IMR-90 (cell line): ENCODE measurements around the gene JAKMIP3. TPM values are rescaled to one million over a fixed set of nuclear protein-coding genes. Genes with fewer than 3 reads are reported as not detected.

Experiments used
- ATAC-seq: fragments of 200-7000 bp; cut with Tn5 transposase; 2 replicates; pipeline ENCODE4 v1.9.1; 2020; ENCODE audit warnings: low read depth, mild to moderate bottlenecking, moderate library complexity
- BruUV-seq: library from RNA; stranded (reverse); fragments of 400-500 nt; replicated peaks from 2 replicates; lab custom pipeline; 2021; lab: Mats Ljungman, UMichigan
- CTCF ChIA-PET: fragments of 300-600 bp; formaldehyde crosslinking; extraction: SDS; loops from one replicate; lab custom pipeline; 2021; ENCODE audit warnings: antibody characterized with exemption; lab: Yijun Ruan, JAX
- POLR2A ChIA-PET: fragments of 300-600 bp; sonication (Branson Sonifier 250); formaldehyde crosslinking; loops from one replicate; lab custom pipeline; 2022; ENCODE audit warnings: antibody characterized with exemption; ENCODE audit not compliant: unreplicated experiment; lab: Charles Lee
- DNase-seq: peaks from one replicate; pipeline ENCODE4 v3.0.0; 2013
- H2AFZ ChIP-seq: replicated peaks from 2 replicates; pipeline ENCODE3; 2013; ENCODE audit warnings: low read length, mild to moderate bottlenecking; ENCODE audit not compliant: poor library complexity
- H2AK5ac ChIP-seq: 2 replicates; pipeline ENCODE4 v1.6.1; 2013; ENCODE audit warnings: low read depth, low read length, inconsistent platforms
- H2AK9ac ChIP-seq: replicated peaks from 2 replicates; pipeline ENCODE3; 2013; ENCODE audit warnings: mild to moderate bottlenecking, low read depth, low read length, moderate library complexity; ENCODE audit not compliant: poor library complexity
- H2BK120ac ChIP-seq: 2 replicates; pipeline ENCODE4 v1.6.1; 2013; ENCODE audit warnings: low read depth, low read length, inconsistent platforms
- H2BK15ac ChIP-seq: 3 replicates; pipeline ENCODE4 v1.6.1; 2013; ENCODE audit warnings: low read depth, low read length, inconsistent platforms
- H2BK20ac ChIP-seq: 2 replicates; pipeline ENCODE4 v1.6.1; 2013; ENCODE audit warnings: low read depth, mild to moderate bottlenecking, inconsistent platforms, low read length, moderate library complexity
- H2BK5ac ChIP-seq: 2 replicates; pipeline ENCODE4 v1.6.1; 2013; ENCODE audit warnings: mild to moderate bottlenecking, low read depth, low read length, inconsistent platforms; ENCODE audit not compliant: poor library complexity, severe bottlenecking
- H3K14ac ChIP-seq: replicated peaks from 2 replicates; pipeline ENCODE4 v1.6.1; 2013; ENCODE audit warnings: low read depth, low read length, inconsistent platforms
- H3K18ac ChIP-seq: 2 replicates; pipeline ENCODE4 v1.6.1; 2013; ENCODE audit warnings: low read depth, low read length, control low read depth
- H3K23ac ChIP-seq: 2 replicates; pipeline ENCODE4 v1.6.1; 2013; ENCODE audit warnings: low read depth, low read length, inconsistent platforms
- H3K27ac ChIP-seq: 2 replicates; pipeline ENCODE4 v1.5.1; 2013; ENCODE audit warnings: mild to moderate bottlenecking, control low read depth, low read length; ENCODE audit not compliant: insufficient read depth
- H3K27me3 ChIP-seq: 2 replicates; pipeline ENCODE4 v1.6.1; 2013; ENCODE audit warnings: low read length; ENCODE audit not compliant: control insufficient read depth, insufficient read depth
- H3K36me3 ChIP-seq: 2 replicates; pipeline ENCODE4 v1.6.1; 2013; ENCODE audit warnings: low read length, mixed read lengths; ENCODE audit not compliant: control insufficient read depth, insufficient read depth
- H3K4ac ChIP-seq: 2 replicates; pipeline ENCODE4 v1.6.1; 2013; ENCODE audit warnings: low read depth, low read length, inconsistent platforms
- H3K4me1 ChIP-seq: 2 replicates; pipeline ENCODE4 v1.6.1; 2013; ENCODE audit warnings: low read length, mixed read lengths; ENCODE audit not compliant: control insufficient read depth, insufficient read depth
- H3K4me2 ChIP-seq: 2 replicates; pipeline ENCODE4 v1.6.1; 2013; ENCODE audit warnings: low read depth, mild to moderate bottlenecking, control low read depth, low read length, moderate library complexity
- H3K4me3 ChIP-seq: 2 replicates; pipeline ENCODE4 v1.5.1; 2013; ENCODE audit warnings: low read depth, mild to moderate bottlenecking, control low read depth, low read length, moderate library complexity; ENCODE audit not compliant: insufficient read depth
- H3K56ac ChIP-seq: 2 replicates; pipeline ENCODE4 v1.6.1; 2013; ENCODE audit warnings: low read length, inconsistent platforms; ENCODE audit not compliant: insufficient read depth; ENCODE audit errors: extremely low read depth
- H3K79me1 ChIP-seq, 2 experiments: 2 replicates each; pipeline ENCODE4 v1.6.1; 2013; ENCODE audit warnings: low read length in 2 of 2, inconsistent platforms in 1 of 2, low read depth in 1 of 2
- H3K9ac ChIP-seq: 2 replicates; pipeline ENCODE4 v1.6.1; 2013; ENCODE audit warnings: low read depth, low read length, control low read depth
- H3K9me1 ChIP-seq: 2 replicates; pipeline ENCODE4 v1.6.1; 2013; ENCODE audit warnings: low read length, inconsistent platforms; ENCODE audit not compliant: insufficient read depth
- H3K9me3 ChIP-seq: 2 replicates; pipeline ENCODE4 v1.6.1; 2013; ENCODE audit warnings: low read length; ENCODE audit not compliant: control insufficient read depth, insufficient read depth
- H4K20me1 ChIP-seq: 2 replicates; pipeline ENCODE4 v1.6.1; 2013; ENCODE audit warnings: low read length, inconsistent platforms; ENCODE audit not compliant: insufficient read depth
- H4K5ac ChIP-seq: 2 replicates; pipeline ENCODE4 v1.6.1; 2013; ENCODE audit warnings: mild to moderate bottlenecking, low read depth, low read length, control low read depth
- H4K8ac ChIP-seq, 2 experiments: 2 replicates each; pipeline ENCODE4 v1.6.1; 2013; ENCODE audit warnings: low read depth in 2 of 2, low read length in 2 of 2, control low read depth in 1 of 2, inconsistent platforms in 1 of 2
- H4K91ac ChIP-seq: 2 replicates; pipeline ENCODE4 v1.6.1; 2013; ENCODE audit warnings: low read depth, low read length, inconsistent platforms; ENCODE audit not compliant: insufficient read depth
- CTCF ChIP-seq: conservative IDR thresholded peaks from 2 replicates; pipeline ENCODE4 v1.5.1; 2012; ENCODE audit warnings: mild to moderate bottlenecking, low read depth, low read length, improper control_type of control experiment
- ELK1 ChIP-seq: fragments of 150-350 bp; IDR thresholded peaks from 2 replicates; pipeline ENCODE4 v1.6.1; 2016; ENCODE audit warnings: low read depth, mild to moderate bottlenecking, low read length, moderate library complexity, borderline replicate concordance
- MAZ ChIP-seq: IDR thresholded peaks from 2 replicates; pipeline ENCODE4 v1.6.1; 2012; ENCODE audit warnings: low read depth, mild to moderate bottlenecking, low read length, improper control_type of control experiment, moderate library complexity, borderline replicate concordance
- MXI1 ChIP-seq: IDR thresholded peaks from 2 replicates; pipeline ENCODE4 v1.6.1; 2012; ENCODE audit warnings: low read depth, mild to moderate bottlenecking, low read length, moderate library complexity, borderline replicate concordance
- RCOR1 ChIP-seq: IDR thresholded peaks from 2 replicates; pipeline ENCODE4 v1.6.1; 2012; ENCODE audit warnings: mild to moderate bottlenecking, low read length, improper control_type of control experiment; ENCODE audit not compliant: insufficient replicate concordance
- SMC3 ChIP-seq: fragments of 150-350 bp; IDR thresholded peaks from 2 replicates; pipeline ENCODE4 v1.6.1; 2016; ENCODE audit warnings: low read depth, mild to moderate bottlenecking, antibody characterized with exemption, low read length, moderate library complexity
- WGBS, 2 experiments: methylation state at CpG; one replicate each; pipeline versions ENCODE4 v1.1.5 to v1.1.7; 2013; ENCODE audit warnings: missing lambda C conversion rate in 2 of 2; ENCODE audit not compliant: insufficient read length in 1 of 2; ENCODE audit errors: extremely low coverage in 2 of 2; 5-methylcytosine and 5-hydroxymethylcytosine counted together
- dilution Hi-C: fragments of 300-500 bp; cut with HindIII; formaldehyde crosslinking; loops from one replicate; pipeline ENCODE4 v1.14.3; 2018; ENCODE audit warnings: low sequenced_read_pairs; ENCODE audit not compliant: unreplicated experiment
- in situ Hi-C: fragments of 300-500 bp; cut with MboI; formaldehyde crosslinking; loops from 3 replicates; pipeline ENCODE4 v1.14.3; 2019; ENCODE audit warnings: low sequenced_read_pairs, inconsistent platforms, mixed read lengths
- intact Hi-C: fragments of 100-400 bp; cut with micrococcal nuclease; formaldehyde crosslinking; loops from 2 replicates; pipeline ENCODE4 v1.10.0; 2022
- polyA plus RNA-seq, 3 experiments: library from polyadenylated mRNA; depleted of rRNA; stranded (reverse); fragments of >200 nt; gene quantifications; 2 replicates each; pipeline ENCODE4 v1.2.3, GENCODE V29; 2012; ENCODE audit warnings: low replicate concordance in 1 of 3
- total RNA-seq: library from RNA; depleted of rRNA; stranded (reverse); fragments of >200 nt; gene quantifications from 2 replicates; pipeline ENCODE4 v1.2.3, GENCODE V29; 2012

The JAKMIP3 gene
- total and polyA plus RNA-seq, 2 of the 4 experiments (the other 2 are of a cell fraction), result under 0.01 to 0.22 TPM

GRCh38 chr10:132058793-132059759 is 6.7 kb upstream of the JAKMIP3 start:
- Histone ChIP-seq H3K36me3 (no peaks in the 10 kb centered on the region), H4K91ac (no peak overlapping the region), H3K27ac (no peak overlapping the region), H3K18ac (no peak overlapping the region), H2AK9ac (no peak overlapping the region), H3K9me1 (no peaks in the 10 kb centered on the region), H2BK15ac (no peak overlapping the region), H3K4me2 (no peak overlapping the region), H2BK20ac (no peak overlapping the region), H2BK5ac (no peak overlapping the region), H3K79me1 (no peaks in the 10 kb centered on the region), H2BK120ac (no peak overlapping the region), H3K14ac (no peak overlapping the region), H4K8ac (no peak overlapping the region), H3K27me3 (peaks cover 19% of the 10 kb centered on the region; the same call in 1 of the 2 replicates), H3K9ac (no peak overlapping the region), H3K56ac (no peak overlapping the region), H4K5ac (no peak overlapping the region), H3K4me1 (no peaks in the 10 kb centered on the region), H4K20me1 (no peaks in the 10 kb centered on the region), H3K4me3 (no peak overlapping the region), H2AK5ac (no peak overlapping the region), H3K9me3 (no peaks in the 10 kb centered on the region), H2AFZ (no peak overlapping the region), H3K4ac (no peak overlapping the region), H3K23ac (no peak overlapping the region)
- no peak for ATAC-seq
- intact Hi-C loops (no loop called here), in situ Hi-C loops (no loop called here), dilution Hi-C loops (no loop called here)
- 68% methylated on average over 30 of the region's 42 CpGs; no CpG with 5 or more reads in 1 of the 2 experiments for WGBS, 2 experiments
- ChIA-PET POLR2A (no interaction called here), CTCF (no interaction called here)
- no TSS peak for BruUV-seq
- no peak for DNase-seq
- TF ChIP-seq SMC3 (no peak), CTCF (no peak), MXI1 (no peak), ELK1 (no peak), MAZ (no peak), RCOR1 (no peak)
